Dedifferentiated amniotic fluid mesenchymal stem cell (primary cell): ENCODE data around the gene NISCH.
A peak's percentile ranks its signal among the peaks of the same experiment; 100 is the strongest.

Source experiments
- DNase-seq: peaks from one replicate; pipeline ENCODE4 v3.0.0-alpha.2; 2016; ENCODE audit errors: extremely low spot score

Gene NISCH

GRCh38 chr3:52435246-52436101 is 19.9 kb upstream of the NISCH start:
- no peak for DNase-seq

- DNase-seq: peak; percentile 24
Observed at GRCh38 chr3:52436500-52437149, 18.8 kb upstream of the NISCH start.

- DNase-seq: no peak
Observed at GRCh38 chr3:52437326-52438103, 17.9 kb upstream of the NISCH start.

- DNase-seq: no peak
Observed at GRCh38 chr3:52438104-52438376, 17.4 kb upstream of the NISCH start.

GRCh38 chr3:52438579-52439425 is 16.6 kb upstream of the NISCH start:
- DNase-seq: no peak

GRCh38 chr3:52439426-52440248 is 15.8 kb upstream of the NISCH start:
- DNase-seq: no peak

- DNase-seq: no peak
Observed at GRCh38 chr3:52440249-52440551, 15.2 kb upstream of the NISCH start.

GRCh38 chr3:52440671-52441070 is 14.7 kb upstream of the NISCH start:
- no peak for DNase-seq

- no peak for DNase-seq
Observed at GRCh38 chr3:52441091-52441771, 14.2 kb upstream of the NISCH start.

- no peak for DNase-seq
Observed at GRCh38 chr3:52441772-52442332, 13.6 kb upstream of the NISCH start.

GRCh38 chr3:52442409-52443267 is 12.8 kb upstream of the NISCH start:
- DNase-seq: no peak

GRCh38 chr3:52443268-52443610 is 12.2 kb upstream of the NISCH start:
- no peak for DNase-seq

GRCh38 chr3:52443791-52444687 is 11.4 kb upstream of the NISCH start:
- no peak for DNase-seq

GRCh38 chr3:52444860-52445793 is 10.3 kb upstream of the NISCH start, which contains the start of gene SEMA3G:
Gene SEMA3G, minus strand, starts transcription at chr3:52445103. Its CDS starts 76 bp downstream, at chr3:52445027.
- DNase-seq: peak; percentile 21

- DNase-seq: no peak
Observed at GRCh38 chr3:52446042-52446441, 9.4 kb upstream of the NISCH start.

- peak; percentile 39 for DNase-seq
Observed at GRCh38 chr3:52446631-52447511, 8.5 kb upstream of the NISCH start.
